CD4-positive, alpha-beta T cell treated with Interleukin-15 for 1 hour (primary cell): ENCODE data around the gene VPS8.
"Not testable (repeated sequence)": the region's sequence is repeated elsewhere in the genome, so short reads cannot be mapped to it uniquely, and the experiment has no call there.

Experiments used
- DNase-seq: peaks from one replicate; pipeline ENCODE4 v3.0.0-alpha.2; 2020

VPS8 gene

DNA sequence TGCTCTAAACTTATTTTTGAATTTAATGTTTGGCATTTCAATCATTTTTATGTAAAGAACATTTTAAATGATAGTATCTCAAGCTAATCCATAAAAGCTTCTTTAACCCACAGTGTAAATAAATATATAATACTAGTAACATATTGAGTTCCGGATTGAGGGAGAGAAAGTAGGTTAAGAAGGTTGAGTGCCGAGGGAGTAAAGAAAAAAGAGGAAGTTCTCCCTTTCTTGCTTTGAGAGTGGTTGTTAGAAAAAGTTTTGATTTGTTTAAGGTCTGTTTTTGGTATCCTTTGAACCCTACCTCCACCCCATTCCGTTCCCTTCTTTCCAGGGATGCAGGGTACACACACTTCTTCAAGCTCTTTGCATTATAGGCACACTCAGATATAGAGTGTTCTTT is 130.8 kb downstream of the VPS8 start:
- no peak for DNase-seq

DNA sequence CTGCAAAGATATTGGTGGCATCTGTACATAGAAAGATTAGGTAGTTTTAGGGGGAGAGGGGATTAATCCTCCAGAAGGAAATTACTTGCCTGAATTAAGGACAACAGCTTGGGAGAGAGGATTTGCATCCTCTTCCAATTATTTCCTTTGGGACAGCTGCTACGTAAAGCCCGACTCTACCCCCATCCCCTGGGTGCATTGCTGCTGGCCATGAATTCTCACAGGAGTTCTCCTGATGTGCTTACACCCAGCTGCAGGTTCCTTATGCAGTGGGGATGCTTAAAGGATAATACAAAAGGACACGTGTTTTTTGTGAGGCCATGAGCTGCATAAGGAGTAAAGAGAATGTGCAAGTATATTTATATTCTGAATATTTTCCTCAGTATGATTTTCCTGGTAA is 132.3 kb downstream of the VPS8 start:
- no peak for DNase-seq

DNA sequence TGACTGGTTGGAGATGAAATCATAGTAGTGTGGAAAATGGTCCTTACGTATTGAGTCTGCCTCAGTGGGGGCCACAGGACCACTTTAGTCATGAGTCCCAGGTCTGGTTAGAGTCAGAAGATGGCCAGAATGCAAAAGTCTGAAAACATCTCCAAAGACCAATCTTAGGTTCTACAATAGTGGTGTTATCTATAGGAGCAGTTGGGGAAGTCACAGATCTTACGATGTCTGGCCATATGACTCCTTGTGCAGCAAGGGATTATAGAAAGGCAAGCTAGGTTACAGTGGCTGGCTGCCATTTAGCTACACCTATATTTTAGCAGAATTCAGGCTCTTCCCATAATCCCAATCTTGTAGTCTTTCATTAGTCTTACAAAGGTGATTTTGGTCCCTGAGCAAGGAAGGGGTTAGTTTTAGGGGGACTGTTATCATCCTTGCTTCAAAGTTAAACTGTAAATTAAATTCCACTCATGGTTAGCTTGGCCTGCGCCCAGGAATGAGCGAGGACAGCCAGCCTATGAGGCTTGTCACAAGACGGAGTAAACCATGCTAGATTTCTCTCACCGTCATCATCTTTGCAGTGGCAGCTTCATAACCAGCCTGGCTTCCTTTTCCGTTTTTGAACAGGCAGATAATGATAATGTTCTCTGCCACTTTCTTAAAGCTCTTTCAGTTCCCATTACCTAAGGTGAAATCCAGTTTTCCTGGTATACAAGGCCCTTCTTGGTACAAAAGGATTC is 134.1 kb downstream of the VPS8 start:
- no peak for DNase-seq

DNA sequence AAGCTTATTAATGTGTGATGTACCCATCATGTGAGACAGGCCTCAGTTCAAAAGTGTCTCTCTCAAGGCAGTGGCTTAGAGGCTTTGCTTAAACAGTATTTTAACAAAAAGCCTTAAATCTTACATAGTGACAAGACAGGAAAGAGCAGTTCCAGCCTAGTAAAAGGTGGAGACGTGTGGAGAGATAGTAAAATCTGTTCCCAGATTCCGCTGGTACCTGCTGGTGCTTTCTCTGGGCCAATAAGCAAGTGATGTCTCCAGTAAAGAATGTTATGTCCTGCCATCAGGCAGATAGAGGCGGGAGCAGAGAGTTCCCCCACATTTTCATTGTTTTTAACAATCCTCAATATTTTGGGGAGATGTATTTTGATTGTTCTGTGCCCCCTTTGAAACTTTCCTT is 135.0 kb downstream of the VPS8 start:
- DNase-seq, result no peak

DNA sequence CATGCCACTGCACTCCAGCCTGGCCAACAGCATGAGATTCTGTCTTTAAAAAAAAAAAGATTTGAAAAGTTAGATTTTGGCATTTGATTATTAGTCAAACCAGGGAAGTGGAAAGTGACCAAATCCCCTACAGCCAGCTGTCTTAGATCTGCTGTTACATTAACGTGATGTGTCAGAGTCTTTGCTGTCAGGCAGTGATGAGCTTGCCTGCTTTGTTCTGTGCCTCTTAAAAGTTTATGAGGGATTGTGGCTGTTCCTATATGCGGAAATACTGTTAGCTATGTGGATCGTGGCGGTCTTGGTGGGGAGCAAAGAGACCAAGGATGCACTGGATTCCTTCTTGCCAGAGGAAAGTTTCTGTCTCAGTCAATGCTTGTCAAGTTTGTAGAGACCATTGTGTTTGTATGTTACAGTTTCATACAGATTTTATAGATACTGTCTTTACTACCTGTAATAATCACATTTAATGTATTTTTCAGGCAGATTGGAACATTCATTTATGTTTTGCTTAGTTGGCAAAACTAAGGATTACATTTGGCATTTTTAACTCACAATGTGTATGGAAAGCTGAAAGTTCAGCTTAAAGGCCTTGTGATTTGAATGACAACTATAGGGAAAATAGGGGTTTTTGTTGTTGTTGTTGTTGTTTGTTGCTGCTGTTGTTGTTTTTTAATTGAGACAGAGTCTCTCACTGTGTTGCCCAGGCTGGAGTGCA is 137.4 kb downstream of the VPS8 start:
- no peak for DNase-seq

DNA sequence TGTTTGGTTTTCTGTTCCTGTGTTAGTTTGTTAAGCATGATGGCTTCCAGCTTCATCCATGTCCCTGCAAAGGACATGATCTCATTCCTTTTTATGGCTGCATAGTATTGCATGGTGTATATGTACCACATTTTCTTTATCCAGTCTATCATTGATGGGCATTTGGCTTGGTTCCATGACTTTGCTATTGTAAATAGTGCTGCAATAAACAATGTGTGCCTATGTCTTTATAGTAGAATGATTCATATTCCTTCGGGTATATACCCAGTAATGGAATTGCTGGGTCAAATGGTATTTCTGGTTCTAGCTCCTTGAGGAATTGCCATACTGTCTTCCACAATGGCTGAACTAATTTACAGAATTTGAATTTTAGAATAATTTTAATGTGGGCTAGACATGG is 138.8 kb downstream of the VPS8 start:
- DNase-seq, result not testable (repeated sequence)

DNA sequence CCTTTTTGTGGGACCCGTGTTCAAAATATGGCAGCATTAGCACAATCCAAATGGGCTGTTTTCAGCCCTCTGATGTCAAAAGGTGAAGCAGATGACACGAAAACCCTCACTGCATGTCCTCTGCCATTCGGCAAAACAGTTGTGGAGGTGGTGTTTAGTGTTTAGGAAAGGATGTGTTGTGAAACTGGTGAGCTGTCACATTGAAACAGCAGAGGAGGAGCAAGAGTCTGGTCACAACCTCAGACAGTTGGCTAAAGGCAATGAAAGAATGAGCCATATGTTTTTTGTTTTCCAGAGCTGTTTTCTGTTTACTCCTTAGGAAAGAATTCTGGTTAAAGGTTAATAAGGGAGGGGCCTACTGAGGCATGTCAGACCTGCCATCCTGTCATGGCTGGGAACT is 140.7 kb downstream of the VPS8 start:
- no peak for DNase-seq

DNA sequence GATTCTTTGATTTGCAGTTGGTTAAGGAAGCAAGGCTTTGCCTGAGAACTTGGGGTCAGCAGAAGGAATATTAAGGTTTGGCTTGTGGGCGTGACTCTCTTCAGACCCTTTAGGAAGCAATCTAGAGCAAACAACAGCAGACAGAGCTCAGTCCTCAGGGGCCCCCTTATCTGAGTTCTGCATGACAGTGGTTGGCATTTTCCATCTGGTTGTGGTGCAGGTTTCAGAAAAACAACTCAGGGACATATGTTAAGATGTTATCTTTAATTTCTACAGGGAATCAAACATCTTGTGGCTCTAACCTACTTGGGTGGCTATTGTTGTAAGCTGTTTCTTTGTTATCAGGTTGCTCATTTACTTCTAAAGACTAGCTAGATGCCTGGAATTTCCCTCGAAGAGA is 141.4 kb downstream of the VPS8 start:
- no peak for DNase-seq

DNA sequence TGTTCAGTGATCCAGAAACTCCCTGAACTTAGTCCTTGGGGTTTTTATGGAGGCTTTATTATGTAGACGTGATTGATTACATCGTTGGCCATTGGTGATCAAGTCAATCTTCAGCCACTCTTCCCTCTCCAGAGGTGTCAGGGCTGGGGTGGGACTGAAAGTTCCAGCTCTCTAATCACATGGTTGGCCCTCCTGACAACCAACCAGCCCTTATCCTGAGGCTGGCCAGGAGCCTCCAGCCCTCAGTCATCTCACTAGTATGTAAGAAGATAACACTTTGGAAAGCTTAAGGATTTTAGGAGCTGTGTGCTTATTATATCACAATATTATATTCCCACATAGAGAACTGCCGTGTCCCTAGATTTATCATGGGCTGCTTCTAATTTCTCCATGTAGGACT is 142.3 kb downstream of the VPS8 start:
- no peak for DNase-seq

DNA sequence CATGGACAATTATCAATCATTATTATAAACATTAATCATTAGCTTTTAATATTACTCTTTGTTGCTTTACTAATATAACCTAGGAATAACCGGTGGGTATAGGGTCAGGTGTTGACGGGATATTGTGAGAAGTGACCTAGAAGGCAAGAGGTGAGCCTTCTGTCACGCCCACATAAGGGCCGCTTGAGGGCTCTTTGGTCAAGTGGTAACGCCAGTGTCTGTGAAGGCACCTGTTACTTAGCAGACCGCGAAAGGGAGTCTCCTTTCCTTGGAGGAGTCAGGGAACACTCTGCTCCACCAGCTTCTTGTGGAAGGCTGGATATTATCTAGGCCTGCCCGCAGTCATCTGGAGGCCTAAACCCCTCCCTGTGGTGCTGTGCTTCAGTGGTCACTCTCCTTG is 142.9 kb downstream of the VPS8 start:
- DNase-seq, result not testable (repeated sequence)

DNA sequence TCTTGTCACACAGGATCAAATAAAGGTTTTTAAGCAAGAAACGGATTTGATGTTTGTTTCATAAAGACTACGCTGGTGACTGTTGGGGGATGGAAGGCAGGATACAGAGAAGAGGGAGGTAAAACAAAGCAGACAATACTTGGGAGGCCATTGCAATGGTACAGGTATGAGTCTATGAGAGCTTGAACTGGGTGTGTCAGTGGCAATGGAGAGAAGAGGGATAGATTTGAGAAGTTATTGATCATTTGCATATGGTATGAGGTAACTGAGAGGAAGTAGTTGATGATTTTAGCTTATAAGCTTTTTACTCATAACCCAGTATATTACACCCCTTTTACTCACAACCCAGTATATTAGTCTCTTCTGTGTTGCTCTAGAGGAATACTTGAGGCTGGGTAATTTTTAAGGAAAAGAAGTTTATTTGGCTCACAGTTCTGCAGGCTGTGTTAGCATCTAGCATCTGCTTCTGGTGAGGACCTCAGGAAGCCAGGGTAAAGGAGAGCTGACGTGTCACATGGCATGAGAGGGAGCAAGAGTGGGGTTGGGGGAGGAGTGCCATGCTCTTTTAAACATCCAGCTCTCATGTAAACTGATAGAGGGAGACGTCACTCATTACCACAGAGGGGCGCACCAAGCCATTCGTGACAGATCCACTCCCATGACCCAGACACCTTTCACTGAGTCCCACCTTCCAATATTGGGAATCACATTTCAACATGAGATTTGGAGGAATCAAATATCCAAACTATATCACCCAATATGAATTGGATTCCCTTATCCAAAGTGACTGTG is 153.9 kb downstream of the VPS8 start:
- no peak for DNase-seq

DNA sequence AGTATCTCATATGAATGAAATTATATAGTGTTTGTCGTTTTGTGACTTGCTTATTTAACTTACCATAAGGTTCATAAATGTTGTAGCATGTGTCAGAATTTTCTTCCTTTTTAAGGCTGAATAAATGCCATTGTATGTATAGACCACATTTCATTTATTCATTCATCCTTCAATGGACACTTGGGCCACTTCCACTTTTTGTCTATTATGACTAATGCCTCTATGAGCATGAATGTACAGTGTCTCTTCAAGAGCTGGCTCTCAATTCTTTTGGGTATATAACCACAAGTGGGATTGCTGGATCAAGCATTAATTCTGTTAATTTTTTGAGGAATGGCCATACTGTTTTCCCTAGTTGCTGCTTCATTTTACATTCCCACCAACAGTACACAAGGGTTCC is 156.1 kb downstream of the VPS8 start:
- DNase-seq, result no peak

DNA sequence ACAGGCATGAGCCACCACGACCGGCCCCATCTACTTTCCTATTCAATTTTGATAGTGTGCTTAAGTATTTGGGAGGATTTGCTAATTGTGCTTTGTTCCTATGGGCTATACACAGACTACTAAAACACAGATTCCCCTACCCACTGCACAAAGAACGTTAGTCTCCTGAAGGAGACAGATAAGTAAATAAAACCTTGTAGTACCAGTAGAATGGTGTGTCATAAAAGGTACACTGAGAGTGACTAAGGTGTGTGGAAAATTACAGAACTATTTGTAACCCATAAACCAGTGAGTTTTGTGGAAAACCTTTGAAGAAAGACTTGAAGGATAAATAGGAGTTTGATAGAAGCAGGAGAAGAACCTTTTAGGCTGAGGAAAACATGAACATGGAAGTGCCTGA is 158.2 kb downstream of the VPS8 start:
- DNase-seq, result no peak

DNA sequence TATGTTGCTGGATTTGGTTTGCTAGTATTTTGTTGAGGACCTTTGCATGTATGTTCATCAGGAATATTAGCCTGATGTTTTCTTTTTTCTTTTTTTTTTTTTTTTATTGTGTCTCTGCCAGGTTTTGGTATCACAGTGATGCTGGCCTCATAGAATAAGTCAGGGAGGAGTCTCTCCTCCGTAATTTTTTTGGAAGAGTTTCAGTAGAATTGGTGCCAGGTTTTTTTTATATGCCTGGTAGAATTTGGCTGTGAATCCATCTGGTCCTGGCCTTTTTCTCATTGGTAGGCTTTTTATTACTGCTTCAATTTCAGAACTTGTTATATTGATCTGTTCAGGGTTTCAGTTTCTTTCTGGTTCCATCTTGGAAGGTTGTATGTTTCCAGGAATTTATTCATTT is 165.8 kb downstream of the VPS8 start:
- no peak for DNase-seq

DNA sequence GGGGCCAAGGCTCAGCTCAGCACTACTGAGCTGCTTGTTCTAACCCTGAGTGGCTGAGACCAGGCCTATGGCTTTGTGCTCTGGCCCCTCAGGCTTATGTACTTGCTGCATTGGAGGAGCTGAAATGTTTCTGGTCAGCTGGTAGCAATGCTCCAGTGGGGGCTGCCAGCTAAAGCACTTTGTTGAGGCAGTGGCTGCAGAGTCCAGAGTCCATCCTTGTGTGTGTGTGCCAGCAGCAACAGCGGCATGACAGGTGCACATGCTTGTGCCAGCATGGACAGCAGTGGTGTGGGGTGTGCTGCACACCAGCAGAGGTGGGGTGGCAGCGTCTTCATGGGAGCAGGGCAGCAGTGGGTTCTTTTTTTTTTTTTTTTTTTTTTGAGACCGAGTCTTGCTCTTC is 169.1 kb downstream of the VPS8 start:
- no peak for DNase-seq

DNA sequence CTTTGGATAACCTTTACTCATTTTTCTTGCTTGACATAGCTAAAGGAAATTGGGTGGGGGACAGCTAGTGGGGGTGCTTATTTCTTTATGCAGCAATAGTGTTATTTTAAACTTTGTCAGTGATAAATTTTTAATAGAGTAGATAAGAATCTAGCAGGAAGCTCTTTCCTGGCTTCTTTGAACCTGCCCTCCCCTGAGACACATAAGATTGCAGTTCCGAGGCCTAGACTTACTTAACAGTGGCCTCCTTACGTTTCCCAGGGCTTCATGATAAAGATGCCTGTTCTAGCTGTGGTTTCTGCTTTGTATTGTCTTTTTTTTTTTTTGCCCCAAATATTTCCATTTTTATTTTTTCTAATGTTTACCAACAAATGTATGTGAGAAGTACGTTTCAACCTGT is 170.1 kb downstream of the VPS8 start:
- no peak for DNase-seq

DNA sequence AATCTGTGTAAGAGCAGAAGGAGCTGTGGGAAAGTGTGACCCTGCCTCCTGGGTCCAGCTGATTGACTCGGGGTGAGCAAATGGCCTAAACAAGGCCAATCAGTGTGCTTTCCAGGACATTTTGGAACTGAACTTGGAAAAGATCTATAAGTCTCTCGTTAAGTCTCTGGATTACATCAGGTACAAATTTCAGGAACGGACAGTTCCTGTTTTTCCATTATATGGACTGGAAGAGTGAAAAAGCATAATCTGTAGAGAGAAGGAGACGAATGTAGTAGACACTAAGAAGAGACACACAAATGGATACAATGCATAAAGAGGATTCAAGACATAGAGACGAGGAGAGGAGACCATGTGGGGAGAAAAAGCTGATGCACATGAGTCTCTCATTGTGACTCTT is 173.6 kb downstream of the VPS8 start:
- DNase-seq, result no peak

DNA sequence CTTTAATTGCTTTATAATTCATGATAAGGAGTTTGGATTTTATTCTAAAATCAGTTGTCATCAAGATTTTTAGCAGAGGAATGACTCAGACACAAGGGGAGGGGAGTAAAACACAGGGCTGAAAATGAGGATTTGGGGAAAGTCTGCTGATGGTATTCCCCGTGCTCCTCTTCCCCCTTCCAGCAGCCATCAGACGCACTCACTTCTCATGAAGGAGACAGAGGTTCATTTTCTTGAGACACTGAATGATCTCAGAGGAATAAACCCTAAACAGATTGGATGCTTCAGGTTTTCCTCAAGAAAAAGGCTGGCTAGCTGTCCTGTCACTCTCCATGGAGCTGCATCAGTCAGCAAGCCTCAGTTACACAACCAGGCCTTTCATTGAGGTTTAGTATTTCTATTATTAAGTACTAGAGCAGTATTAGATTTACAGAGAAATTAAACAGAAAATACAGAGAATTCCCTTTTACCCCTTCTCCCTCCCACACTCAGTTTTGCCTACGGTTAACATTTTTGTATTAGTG is 174.5 kb downstream of the VPS8 start:
- no peak for DNase-seq

DNA sequence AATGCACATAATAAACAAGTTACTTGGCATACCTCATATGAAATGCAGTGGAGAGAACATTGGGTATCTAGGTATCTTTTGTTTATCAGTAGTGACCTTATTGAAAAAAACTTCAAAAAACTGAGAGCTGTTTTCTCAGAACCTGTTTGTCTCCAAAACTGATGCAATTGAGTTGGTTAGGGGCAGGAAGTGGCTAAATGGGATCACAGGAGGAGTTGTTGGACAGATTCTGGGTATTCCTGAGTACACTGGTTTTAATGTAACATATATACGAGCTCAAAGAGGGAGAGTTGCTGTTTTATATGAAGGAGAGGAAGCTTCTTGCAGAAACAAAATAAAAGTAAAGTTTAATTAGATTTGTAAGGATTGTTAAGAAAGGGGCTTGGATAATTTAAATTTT is 181.4 kb downstream of the VPS8 start:
- DNase-seq, result no peak

DNA sequence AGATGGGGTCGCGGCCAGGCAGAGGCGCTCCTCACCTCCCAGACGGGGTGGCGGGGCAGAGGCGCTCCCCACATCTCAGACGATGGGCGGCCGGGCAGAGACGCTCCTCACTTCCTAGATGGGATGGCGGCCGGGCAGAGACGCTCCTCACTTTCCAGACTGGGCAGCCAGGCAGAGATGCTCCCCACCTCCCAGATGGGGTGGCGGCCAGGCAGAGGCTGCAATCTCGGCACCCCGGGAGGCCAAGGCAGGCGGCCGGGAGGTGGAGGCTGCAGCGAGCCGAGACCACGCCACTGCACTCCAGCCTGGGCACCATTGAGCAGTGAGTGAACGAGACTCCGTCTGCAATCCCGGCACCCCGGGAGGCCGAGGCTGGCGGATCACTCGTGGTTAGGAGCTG is 191.9 kb downstream of the VPS8 start:
- not testable (repeated sequence) for DNase-seq

DNA sequence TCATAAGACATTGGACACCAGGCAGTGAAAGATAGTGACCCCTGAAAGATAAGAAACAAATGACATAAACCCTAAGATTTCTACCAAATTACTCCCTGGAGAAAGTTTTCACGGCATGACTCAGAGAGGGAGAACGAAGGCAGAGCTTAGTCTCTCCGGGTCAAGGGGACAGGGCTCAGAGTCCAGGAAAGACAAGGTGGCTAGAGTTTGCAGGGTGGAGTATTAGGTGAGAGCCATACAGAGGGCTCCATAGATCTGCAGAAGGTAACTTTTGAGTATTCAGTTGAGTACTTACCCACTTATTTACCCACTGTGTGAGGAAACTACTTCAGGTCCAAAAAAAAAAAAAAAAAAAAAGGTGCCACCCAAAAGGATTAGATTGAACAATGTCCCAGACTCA is 197.7 kb downstream of the VPS8 start:
- DNase-seq, result no peak

DNA sequence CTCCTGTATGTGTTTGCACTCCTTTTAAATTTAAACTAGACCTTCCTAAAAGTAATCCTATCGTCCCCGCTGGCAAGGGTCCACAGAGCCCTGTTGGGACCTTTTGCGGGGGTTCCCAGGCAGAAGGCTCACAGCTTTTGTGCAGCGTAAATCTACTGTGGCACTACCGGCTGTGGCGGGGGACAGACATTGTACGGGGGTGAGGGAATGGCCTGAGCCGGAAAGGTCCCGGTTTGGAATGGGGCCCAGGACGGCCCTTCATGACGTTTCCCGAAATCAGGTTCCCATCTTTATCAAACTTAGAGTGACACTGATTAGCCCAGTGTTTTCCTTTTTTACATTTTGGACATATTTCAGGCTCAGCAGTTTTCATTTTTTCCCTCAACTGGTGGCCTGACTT is 205.6 kb downstream of the VPS8 start:
- DNase-seq, result not testable (repeated sequence)

DNA sequence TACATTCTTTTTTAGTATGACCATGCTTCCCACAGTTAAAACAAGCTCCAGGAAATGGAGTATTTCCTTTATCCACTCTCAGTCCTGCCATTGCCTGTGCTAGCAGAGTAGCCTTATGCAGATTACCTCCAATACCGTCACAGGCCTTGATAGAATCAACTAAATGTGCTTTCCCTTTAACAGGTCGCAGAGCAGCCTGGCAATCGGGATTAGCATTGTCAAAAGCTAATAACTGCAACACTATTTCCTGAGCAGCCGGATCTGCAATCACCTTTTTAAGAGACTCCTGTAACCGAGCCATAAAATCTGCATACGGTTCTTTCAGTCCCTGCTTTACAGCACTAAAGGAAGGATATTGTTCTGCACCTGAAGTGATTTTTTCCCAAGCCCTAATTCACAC is 206.0 kb downstream of the VPS8 start:
- DNase-seq, result not testable (repeated sequence)

DNA sequence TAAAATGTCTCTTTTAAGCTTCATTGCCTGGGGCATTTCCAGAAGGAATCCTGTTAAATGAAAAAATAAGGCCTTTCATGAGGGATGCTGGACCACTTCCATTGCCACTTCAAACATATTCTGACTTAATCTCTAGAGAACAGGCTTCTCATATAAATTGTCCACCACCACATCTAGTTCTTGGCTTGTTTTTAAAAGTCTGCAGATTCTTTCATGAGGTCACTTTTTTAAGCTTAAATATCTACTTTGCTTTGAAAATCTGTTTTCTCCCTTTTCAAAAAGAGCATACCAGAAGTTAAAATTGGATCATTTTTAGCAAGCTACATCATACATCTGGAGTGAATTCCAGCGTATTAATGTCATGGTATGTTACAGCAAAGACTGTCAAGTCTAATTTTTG is 209.3 kb downstream of the VPS8 start:
- no peak for DNase-seq
